ENCODE measurements around the gene KLHL15. TPM values are rescaled to one million over a fixed set of nuclear protein-coding genes. Genes with fewer than 3 reads are reported as not detected.

Gene KLHL15
- total and polyA plus RNA-seq, 2 donors (not counting 3 experiments of a cell fraction or from before 2014, with no cell fraction given) = 1.4 to 3.6 TPM

- Histone ChIP-seq H3K27me3 (ENCODE audit: control insufficient read depth in 2 of 2, insufficient read depth in 2 of 2, low read length in 2 of 2) (no peaks in the 10 kb centered on the region), H3K4me1 (ENCODE audit: control insufficient read depth, extremely low read depth, insufficient read depth, low read length) (peaks cover 6% of the 10 kb centered on the region), H3K27ac (ENCODE audit: insufficient read depth, low read depth, low read length) (no peak overlapping the region), H3K36me3 (ENCODE audit: control insufficient read depth in 2 of 2, extremely low read depth in 1 of 2, insufficient read depth in 2 of 2, low read length in 2 of 2) (no peaks in the 10 kb centered on the region), H3K9me3 (replicated peaks; ENCODE audit: control insufficient read depth, insufficient read depth, low read length) (no peaks in the 10 kb centered on the region), H3K79me2 (ENCODE audit: control insufficient read depth, insufficient read depth, low read length) (peaks cover 27% of the 10 kb centered on the region), H3K9me1 (replicated peaks; ENCODE audit: control insufficient read depth, extremely low read depth, insufficient read depth, low read length) (no peaks in the 10 kb centered on the region), H3K4me2 (ENCODE audit: insufficient read depth, low read length) (no peak overlapping the region), H4K20me1 (replicated peaks; ENCODE audit: control insufficient read depth, extremely low read depth, insufficient read depth, low read length) (no peaks in the 10 kb centered on the region), H3K4me3 (replicated peaks in 1 of 3; ENCODE audit: insufficient read depth in 1 of 3, low read depth in 1 of 3, low read length in 3 of 3) (no peak overlapping the region), H2AFZ (ENCODE audit: low read depth, low read length) (no peak overlapping the region), H3K9ac (replicated peaks; ENCODE audit: extremely low read depth, insufficient read depth, low read length) (no peak overlapping the region)
- intact Hi-C loops (cut with micrococcal nuclease) = no loop called here
- CTCF ChIA-PET = interaction anchor here (0.7 kb wide), 1 partner anchor 34 kb away, joined by 4 read pairs; the partner anchor contains the start of gene EIF2S3
- POLR2A ChIA-PET = no interaction called here
- no peak for DNase-seq (ENCODE audit: low read depth, low spot score)
- no TSS peak for BruUV-seq (replicated peaks)
- TF ChIP-seq FOS (IDR thresholded peaks at IDR 0.05; ENCODE audit: borderline replicate concordance, insufficient read depth, low read length) (no peak), MAX (IDR thresholded peaks at IDR 0.05; ENCODE audit: insufficient read depth, insufficient read length) (no peak), JUN (IDR thresholded peaks at IDR 0.05; ENCODE audit: borderline replicate concordance, insufficient read depth, insufficient read length, low read depth) (no peak), POLR2A (IDR thresholded peaks at IDR 0.05; ENCODE audit: low read depth, low read length) (no peak), GATA2 (IDR thresholded peaks at IDR 0.05; ENCODE audit: insufficient read depth, insufficient read length, low read depth, low read length) (no peak), CTCF (IDR thresholded peaks at IDR 0.05; ENCODE audit: extremely low read depth in 1 of 2, insufficient read depth in 1 of 2, low read depth in 1 of 2, low read length in 2 of 2) (no peak), MYC (IDR thresholded peaks at IDR 0.05; ENCODE audit: low read depth, low read length) (no peak), EZH2 (IDR thresholded peaks at IDR 0.05; ENCODE audit: borderline replicate concordance, low read depth, low read length, severe bottlenecking) (no peak), POLR2AphosphoS5 (IDR thresholded peaks at IDR 0.05; ENCODE audit: insufficient read depth, low read depth, low read length) (no peak)
- no peak for FAIRE-seq
- dilution Hi-C loops (cut with MboI; ENCODE audit: extremely low pct_ligation_motif_present, low sequenced_read_pairs) = no loop called here
Observed at GRCh38 chrX:24020306-24020876, 6.6 kb downstream of the KLHL15 start.
